Lung (tissue), 12 donors: ENCODE results near the gene NXPH1. TPM values are rescaled to one million over a fixed set of nuclear protein-coding genes. Genes with fewer than 3 reads are reported as not detected.

Experiments used
- ATAC-seq: fragments of 200-7000 bp; cut with Tn5 transposase; one replicate; pipeline ENCODE4 v1.9.1; 2020; ENCODE audit warnings: moderate number of reproducible peaks; ENCODE audit not compliant: insufficient read depth, low FRiP score
- DNase-seq, 3 donors: peaks; one replicate each; pipeline ENCODE4 v3.0.0-alpha.2; 2013 to 2017
- H3K27ac ChIP-seq, 2 donors: one replicate each; pipeline ENCODE4 v1.5.1; 2013; ENCODE audit warnings: mild to moderate bottlenecking in 2 of 2, moderate library complexity in 2 of 2, control low read depth in 1 of 2, inconsistent platforms in 1 of 2, low read depth in 1 of 2, low read length in 1 of 2
- H3K27me3 ChIP-seq, 3 donors: one replicate each; pipeline ENCODE4 v1.5.1; 2013; ENCODE audit warnings: low read length in 2 of 3; ENCODE audit not compliant: control insufficient read depth in 3 of 3, insufficient read depth in 3 of 3
- H3K36me3 ChIP-seq, 4 donors: one replicate each; pipeline ENCODE4 v1.5.1; 2013; ENCODE audit warnings: low read length in 4 of 4, mild to moderate bottlenecking in 1 of 4, moderate library complexity in 1 of 4; ENCODE audit not compliant: control insufficient read depth in 4 of 4, insufficient read depth in 4 of 4
- H3K4me1 ChIP-seq, 5 donors: one replicate each; pipeline ENCODE4 v1.5.1; 2013; ENCODE audit warnings: low read length in 5 of 5, mild to moderate bottlenecking in 2 of 5, moderate library complexity in 1 of 5; ENCODE audit not compliant: control insufficient read depth in 5 of 5, insufficient read depth in 5 of 5
- H3K4me3 ChIP-seq: one replicate; pipeline ENCODE4 v1.5.1; 2013; ENCODE audit warnings: mild to moderate bottlenecking, control low read depth, moderate library complexity
- H3K9ac ChIP-seq, 2 donors: one replicate each; pipeline ENCODE4 v1.5.1; 2013; ENCODE audit warnings: low read length in 2 of 2, control low read depth in 1 of 2; ENCODE audit not compliant: insufficient read depth in 1 of 2
- H3K9me3 ChIP-seq, 4 donors: one replicate each; pipeline ENCODE4 v1.5.1; 2013; ENCODE audit warnings: low read length in 3 of 4, mild to moderate bottlenecking in 1 of 4, moderate library complexity in 1 of 4; ENCODE audit not compliant: control insufficient read depth in 4 of 4, insufficient read depth in 3 of 4
- CTCF ChIP-seq: IDR thresholded peaks from 2 replicates; pipeline ENCODE4 v1.5.1; 2012; ENCODE audit warnings: mild to moderate bottlenecking; ENCODE audit errors: control extremely low read depth, extremely low read depth
- WGBS, 2 donors: extraction: QIAGEN DNeasy Blood & Tissue Kit; methylation state at CpG; one replicate each; pipeline ENCODE4 v1.1.7; 2013; 5-methylcytosine and 5-hydroxymethylcytosine counted together
- polyA plus RNA-seq, 2 donors: library from polyadenylated mRNA; stranded (reverse); fragments of 200-250 nt; gene quantifications; one replicate each; pipeline ENCODE4 v1.2.1, GENCODE V29; 2013
- total RNA-seq, 2 donors: library from RNA; depleted of rRNA in 1 of 2; stranded (reverse); fragments of >200 nt in 1 of 2; gene quantifications; one replicate each; pipeline ENCODE4 v1.2.1, GENCODE V29; 2014 to 2021
- donor health status: control.
- donor health status: control.
- donor health status: Bipolar disorder and iron deficiency.
- donor health status: healthy.
- donor health status: DM: yes; HTN: yes; CAD: no.

NXPH1 gene
- total and polyA plus RNA-seq, 4 donors = 0.09 to 0.17 TPM; not detected in 2

GRCh38 chr7:8778459-8778858, 345.1 kb downstream of the NXPH1 start:
- H3K27ac ChIP-seq = no peak overlapping the region
- H3K27me3 ChIP-seq = no peaks in the 10 kb centered on the region
- no peak for ATAC-seq
- WGBS, 2 donors = 70 to 85% methylated on average over 2 of the region's 2 CpGs
- no peaks in the 10 kb centered on the region for H3K4me1 ChIP-seq
- no peak for DNase-seq
- H3K9ac ChIP-seq = no peak overlapping the region
- H3K4me3 ChIP-seq = no peak overlapping the region
- peaks cover 0 to under 1% (median 0%) of the 10 kb centered on the region in 4 donors for H3K9me3 ChIP-seq
- no peaks in the 10 kb centered on the region for H3K36me3 ChIP-seq
- TF ChIP-seq CTCF = no peak

- no peaks in the 10 kb centered on the region for H3K27me3 ChIP-seq
- no peaks in the 10 kb centered on the region for H3K36me3 ChIP-seq
- H3K9ac ChIP-seq = no peak overlapping the region
Measured at GRCh38 chr7:8781166-8781565, 347.8 kb downstream of the NXPH1 start.

GRCh38 chr7:8783229-8783628, 349.8 kb downstream of the NXPH1 start:
- no peak overlapping the region for H3K9ac ChIP-seq
- H3K4me1 ChIP-seq = no peaks in the 10 kb centered on the region
- no peak for DNase-seq
- no peaks in the 10 kb centered on the region for H3K27me3 ChIP-seq
- 24 to 27% methylated on average over 2 of the region's 2 CpGs for WGBS, 2 donors
- no peak for TF ChIP-seq CTCF
- no peaks in the 10 kb centered on the region for H3K36me3 ChIP-seq
- ATAC-seq = no peak
- no peak overlapping the region for H3K4me3 ChIP-seq
- H3K27ac ChIP-seq = no peak overlapping the region
- no peaks in the 10 kb centered on the region for H3K9me3 ChIP-seq

More at GRCh38 chr7:8781166-8781565, 347.8 kb downstream of the NXPH1 start:
- TF ChIP-seq CTCF = no peak
- no peaks in the 10 kb centered on the region for H3K9me3 ChIP-seq
- DNase-seq (no peak), ATAC-seq (no peak)
- no peak overlapping the region for H3K27ac ChIP-seq
- H3K4me3 ChIP-seq = no peak overlapping the region
- no peaks in the 10 kb centered on the region for H3K4me1 ChIP-seq

- no peak overlapping the region for H3K27ac ChIP-seq
- no peak overlapping the region for H3K4me3 ChIP-seq
- no peak for TF ChIP-seq CTCF
- ATAC-seq (no peak), DNase-seq (no peak)
- H3K9ac ChIP-seq = no peak overlapping the region
- no peaks in the 10 kb centered on the region for H3K27me3 ChIP-seq
- H3K36me3 ChIP-seq = no peaks in the 10 kb centered on the region
- H3K9me3 ChIP-seq = no peaks in the 10 kb centered on the region
- no peaks in the 10 kb centered on the region for H3K4me1 ChIP-seq
Measured at GRCh38 chr7:8785081-8785480, 351.7 kb downstream of the NXPH1 start.
